ENCODE data around the gene ATG13. TPM values are rescaled to one million over a fixed set of nuclear protein-coding genes. Genes with fewer than 3 reads are reported as not detected.
A peak's percentile ranks its signal among the peaks of the same experiment; 100 is the strongest.

ATG13 gene
- total and polyA plus RNA-seq, 10 donors: 14.9 to 111 (median 81.9) TPM

- peak; percentile 78 for DNase-seq
- Histone ChIP-seq H3K4me3 (peak overlapping the region in 1 of 8 donors; percentile 35), H3K36me3 (peaks cover 8 to 84% (median 68%) of the 10 kb centered on the region in 6 donors), H3K27ac (peak overlapping the region in 7 of 8 donors; percentile 33 to 90 (median 79)), H3K9me3 (no peaks in the 10 kb centered on the region), H3K27me3 (replicated peaks in 1 of 7) (no peaks in the 10 kb centered on the region), H3K4me1 (peaks cover 32 to 74% (median 57%) of the 10 kb centered on the region in 6 donors)
- 80 to 89% (median 86%) methylated on average over 6 to 8 of the region's 8 CpGs for WGBS, 5 donors
- TF ChIP-seq POLR2AphosphoS5 (IDR thresholded peaks at IDR 0.05) (peak in 2 of 3 donors; percentile 28 to 71), CTCF (IDR thresholded peaks at IDR 0.05 in 8 of 11, conservative IDR thresholded peaks at IDR 0.05 in 3 of 11) (no peak)
- intact Hi-C loops (cut with DNase I; ENCODE audit: low total_unique reads): no loop called here
Observed at GRCh38 chr11:46677169-46677568, 59.8 kb downstream of the ATG13 start.

- TF ChIP-seq POLR2AphosphoS5 (IDR thresholded peaks at IDR 0.05): peak; percentile 5 to 42 (median 31)
- TF ChIP-seq POLR2A (IDR thresholded peaks at IDR 0.05): no peak
- 67 to 91% (median 85%) methylated on average over 5 to 10 of the region's 10 CpGs for WGBS, 5 donors
- H3K9me3 ChIP-seq: no peaks in the 10 kb centered on the region
- H3K27ac ChIP-seq: peak overlapping the region in 4 of 8 donors; percentile 15 to 90 (median 82)
- peak; percentile 72 for DNase-seq
- no peak overlapping the region for H3K4me3 ChIP-seq
- intact Hi-C loops (cut with DNase I; ENCODE audit: low total_unique reads): no loop called here
- H3K27me3 ChIP-seq (replicated peaks in 1 of 7): no peaks in the 10 kb centered on the region
- H3K36me3 ChIP-seq: peaks cover 8 to 84% (median 63%) of the 10 kb centered on the region in 6 donors
- H3K4me1 ChIP-seq: peaks cover 32 to 71% (median 50%) of the 10 kb centered on the region in 6 donors
Observed at GRCh38 chr11:46677991-46678740, 60.8 kb downstream of the ATG13 start.

GRCh38 chr11:46678741-46679130, 61.4 kb downstream of the ATG13 start:
- intact Hi-C loops (cut with DNase I; ENCODE audit: low total_unique reads): no loop called here
- H3K36me3 ChIP-seq: peaks cover 8 to 84% (median 58%) of the 10 kb centered on the region in 6 donors
- peak overlapping the region in 3 of 8 donors; percentile 79 to 90 (median 84) for H3K27ac ChIP-seq
- H3K27me3 ChIP-seq (replicated peaks in 1 of 7): no peaks in the 10 kb centered on the region
- H3K4me3 ChIP-seq: no peak overlapping the region
- H3K9me3 ChIP-seq: no peaks in the 10 kb centered on the region
- TF ChIP-seq CTCF (IDR thresholded peaks at IDR 0.05 in 8 of 11, conservative IDR thresholded peaks at IDR 0.05 in 3 of 11): no peak
- TF ChIP-seq POLR2AphosphoS5 (IDR thresholded peaks at IDR 0.05): peak in 1 of 3 donors; percentile 18
- WGBS, 5 donors: 91 to 98% (median 95%) methylated on average over 9 of the region's 9 CpGs
- H3K4me1 ChIP-seq: peaks cover 35 to 71% (median 46%) of the 10 kb centered on the region in 6 donors
- peak; percentile 76 for DNase-seq

GRCh38 chr11:46679241-46680163, 62.1 kb downstream of the ATG13 start:
- peak; percentile 69 for DNase-seq
- 87 to 92% (median 90%) methylated on average over 21 to 26 of the region's 26 CpGs for WGBS, 5 donors
- intact Hi-C loops (cut with DNase I; ENCODE audit: low total_unique reads): no loop called here
- H3K9me3 ChIP-seq: no peaks in the 10 kb centered on the region
- H3K27me3 ChIP-seq (replicated peaks in 1 of 7): no peaks in the 10 kb centered on the region
- TF ChIP-seq POLR2AphosphoS5 (IDR thresholded peaks at IDR 0.05) (peak in 2 of 3 donors; percentile 14 to 19), CTCF (IDR thresholded peaks at IDR 0.05 in 8 of 11, conservative IDR thresholded peaks at IDR 0.05 in 3 of 11) (no peak)
- peaks cover 8 to 85% (median 59%) of the 10 kb centered on the region in 6 donors for H3K36me3 ChIP-seq
- H3K4me3 ChIP-seq: no peak overlapping the region
- peaks cover 27 to 71% (median 44%) of the 10 kb centered on the region in 6 donors for H3K4me1 ChIP-seq
- peak overlapping the region in 3 of 8 donors; percentile 16 to 90 (median 79) for H3K27ac ChIP-seq

All from spleen (tissue), 11 donors.